KG1 (cell line): ENCODE results near the gene INO80B.

Experiments used
- DNase-seq: peaks from one replicate; lab custom pipeline; 2025; lab: John Stamatoyannopoulos, UW

INO80B gene

GRCh38 chr2:74502147-74502719 is 47.3 kb downstream of the INO80B start:
- no peak for DNase-seq

DNA sequence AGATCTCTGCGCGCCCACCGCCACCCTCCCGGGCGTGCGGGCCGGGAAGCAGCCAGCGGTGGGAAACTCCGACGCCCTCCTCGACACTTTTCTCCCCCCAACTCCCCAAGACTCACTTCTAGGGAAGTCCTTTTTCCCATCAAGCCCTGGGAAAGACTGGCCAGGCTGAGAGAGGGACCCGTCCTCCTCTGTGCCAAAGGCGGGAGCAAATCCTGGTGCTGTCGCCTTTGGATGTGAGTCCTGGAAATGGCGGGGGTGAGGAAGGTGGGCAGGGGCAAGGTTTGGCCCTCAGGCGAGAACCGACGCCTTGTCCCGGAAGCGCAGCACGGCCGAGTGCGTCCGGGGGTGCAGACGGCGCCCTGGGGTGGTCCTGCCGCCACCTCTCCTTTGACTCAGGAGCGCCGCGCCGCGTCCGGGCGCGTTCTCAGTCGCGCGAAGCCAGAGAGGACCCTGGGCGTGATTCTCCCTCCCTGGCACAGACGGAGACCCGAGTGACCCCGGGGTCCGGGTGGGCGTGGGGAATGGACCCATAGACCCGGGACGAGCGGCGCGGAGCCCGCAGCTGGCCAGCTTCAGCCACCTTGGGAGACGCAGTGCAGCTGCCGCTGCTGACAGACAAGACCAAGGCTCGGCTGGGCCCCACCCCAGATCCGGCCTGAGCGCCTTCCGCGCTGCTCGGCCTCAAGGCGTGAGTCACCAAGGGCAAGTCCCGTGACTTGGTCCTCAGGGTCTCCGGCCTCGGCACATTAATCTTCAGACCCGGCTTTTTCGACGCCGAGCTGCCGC is 48.0 kb downstream of the INO80B start:
- DNase-seq = no peak

DNA sequence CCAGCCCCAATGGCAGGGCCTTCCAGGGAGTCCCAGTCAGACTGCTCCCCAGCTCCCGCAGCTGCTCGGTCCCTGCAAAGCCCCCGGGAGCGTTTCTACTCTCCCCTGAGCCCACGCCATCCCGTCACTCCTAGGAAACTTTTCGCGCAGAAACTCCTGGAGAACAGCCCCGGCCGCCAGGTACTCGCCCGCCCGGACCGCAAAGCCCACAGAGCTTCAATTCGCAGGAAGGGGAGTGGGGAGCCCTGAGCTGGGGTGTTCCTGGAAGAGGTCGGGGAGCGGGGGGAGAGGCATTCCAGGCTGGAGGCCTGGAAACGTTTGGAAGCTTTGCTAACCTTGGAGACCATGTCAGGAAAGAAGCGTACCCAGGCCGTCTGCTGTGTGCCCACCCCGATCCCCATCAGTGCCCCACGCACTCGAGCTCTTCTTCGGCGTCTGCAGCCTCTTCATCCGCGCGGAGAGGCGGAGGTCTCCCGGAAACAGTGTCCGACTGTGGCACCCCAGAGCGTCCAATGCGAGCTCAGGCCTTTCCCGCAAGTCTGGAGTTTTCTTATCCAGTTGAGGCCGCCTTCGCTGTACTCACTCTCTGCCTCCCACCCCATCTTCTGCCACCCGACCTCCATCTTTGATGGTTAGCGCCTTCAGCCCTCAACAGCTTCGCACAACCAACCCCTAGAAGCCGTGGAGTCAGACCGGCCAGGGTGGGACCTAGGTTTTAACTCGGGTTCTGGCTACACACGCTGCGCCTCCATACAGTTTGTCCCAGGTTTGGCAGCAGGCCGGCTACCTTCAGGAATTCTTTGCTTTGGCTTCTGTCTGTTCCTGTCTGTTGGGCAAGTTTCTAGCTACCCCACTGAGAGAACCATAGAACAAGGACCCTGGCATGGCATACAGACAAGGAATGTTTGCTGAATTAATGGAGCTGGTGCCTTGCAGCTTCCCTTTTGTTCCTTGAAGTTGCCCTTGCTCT is 48.9 kb downstream of the INO80B start:
- no peak for DNase-seq

- DNase-seq = no peak
Measured at GRCh38 chr2:74504591-74504990, 49.7 kb downstream of the INO80B start.

- no peak for DNase-seq
Measured at GRCh38 chr2:74505448-74506246, 50.8 kb downstream of the INO80B start.

DNA sequence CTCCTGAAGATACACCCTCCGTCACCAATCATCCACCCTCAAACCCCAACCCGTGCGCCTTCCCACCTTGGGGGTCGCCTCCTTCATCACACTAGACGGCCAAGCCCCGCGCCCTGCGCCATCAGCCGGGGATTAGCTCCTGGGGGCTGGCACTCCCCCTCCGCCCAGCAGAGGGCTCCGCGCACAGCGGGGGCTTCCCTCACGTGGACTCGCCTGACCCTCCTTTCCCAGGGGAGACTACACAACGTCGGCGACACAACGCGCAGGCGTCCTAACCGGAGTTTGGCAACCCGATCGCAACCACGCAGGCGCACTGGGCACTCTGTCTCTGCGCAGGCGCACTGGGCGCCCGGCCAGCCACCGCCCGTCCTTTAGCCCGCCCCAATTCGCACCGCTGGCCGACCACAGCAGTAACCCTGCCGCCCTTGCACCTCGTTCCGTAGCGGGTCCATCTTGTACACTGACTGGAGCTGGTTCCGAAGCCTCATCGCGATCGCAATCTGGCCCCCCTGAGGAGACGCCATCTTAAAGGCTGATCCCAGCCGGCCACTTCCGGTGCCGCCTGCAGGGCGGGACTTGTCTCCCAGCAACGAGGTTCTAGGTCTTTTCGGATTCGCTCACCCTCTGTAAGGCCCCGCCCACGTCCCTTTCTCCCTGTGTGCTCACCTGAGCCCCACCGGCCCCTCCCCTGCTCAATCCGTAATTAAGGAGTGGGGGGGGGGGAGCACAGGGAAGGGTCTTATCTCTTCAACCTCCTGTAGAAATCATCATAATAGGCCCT is 52.4 kb downstream of the INO80B start, which contains the start of gene PCGF1:
Gene PCGF1 (minus strand): TSS at position 551 of the 781 bp plus-strand sequence. CDS start 27 bp downstream, at position 524.
- peak; percentile 97 for DNase-seq
